Lower lobe of right lung (tissue), 2 donors: ENCODE results near the gene TMCO6. TPM values are rescaled to one million over a fixed set of nuclear protein-coding genes. Genes with fewer than 3 reads are reported as not detected.
A peak's percentile ranks its signal among the peaks of the same experiment; 100 is the strongest.
"Not testable (repeated sequence)": the region's sequence is repeated elsewhere in the genome, so short reads cannot be mapped to it uniquely, and the experiment has no call there.

Experiments
- ATAC-seq, 2 donors: fragments of 200-7000 bp; cut with Tn5 transposase; one replicate each; pipeline ENCODE4 v1.9.1; 2020 to 2022; ENCODE audit warnings: mild to moderate bottlenecking in 2 of 2, moderate library complexity in 2 of 2
- DNase-seq: peaks from one replicate; pipeline ENCODE4 v3.0.0-alpha.2; 2020
- H3K27ac ChIP-seq: fragments of 200-600 bp; one replicate; pipeline ENCODE4 v1.8.0; 2022
- H3K27me3 ChIP-seq: fragments of 200-600 bp; one replicate; pipeline ENCODE4 v1.8.0; 2022; ENCODE audit warnings: low read depth
- H3K36me3 ChIP-seq: fragments of 200-600 bp; one replicate; pipeline ENCODE4 v1.8.0; 2022; ENCODE audit warnings: mild to moderate bottlenecking
- H3K4me1 ChIP-seq: fragments of 200-600 bp; one replicate; pipeline ENCODE4 v1.8.0; 2022
- H3K4me3 ChIP-seq: fragments of 200-600 bp; one replicate; pipeline ENCODE4 v1.8.0; 2022; ENCODE audit warnings: mild to moderate bottlenecking
- H3K9me3 ChIP-seq: fragments of 200-600 bp; one replicate; pipeline ENCODE4 v1.8.0; 2022
- CTCF ChIP-seq: fragments of 200-600 bp; IDR thresholded peaks from one replicate; pipeline ENCODE4 v1.8.0; 2022; ENCODE audit warnings: antibody characterized with exemption, mild to moderate bottlenecking
- intact Hi-C: fragments of 100-400 bp; cut with DNase I; formaldehyde crosslinking; loops from one replicate; pipeline ENCODE4 v1.11.0; 2022
- total RNA-seq: library from RNA; stranded (reverse); fragmentation: NEBNext Ultra II Directional; extraction: Animal tissue kit (Norgen Biotek cat#: 25700); gene quantifications from one replicate; pipeline ENCODE4 v1.2.1, GENCODE V29; 2021
- donor health status: DM: no; HTN: yes; CAD: no; lungs with severe emphysema.

Gene TMCO6
- total RNA-seq, 1 donor from 2014 or later = 12.3 TPM

- ATAC-seq (no peak), DNase-seq (no peak)
- Histone ChIP-seq H3K4me3 (no peak overlapping the region), H3K27me3 (no peaks in the 10 kb centered on the region), H3K36me3 (no peaks in the 10 kb centered on the region), H3K4me1 (peaks cover 43% of the 10 kb centered on the region), H3K9me3 (no peaks in the 10 kb centered on the region), H3K27ac (peak overlapping the region; percentile 53)
- intact Hi-C loops = no loop called here
- TF ChIP-seq CTCF = no peak
Observed at GRCh38 chr5:140611020-140611521, 28.2 kb upstream of the TMCO6 start.

GRCh38 chr5:140622301-140622700 lies 16.9 kb upstream of the TMCO6 start:
- DNase-seq (no peak), ATAC-seq (peak in 1 of 2 donors; percentile 39)
- Histone ChIP-seq H3K27me3 (no peaks in the 10 kb centered on the region), H3K4me1 (peaks cover 8% of the 10 kb centered on the region), H3K27ac (no peak overlapping the region), H3K4me3 (no peak overlapping the region), H3K36me3 (no peaks in the 10 kb centered on the region), H3K9me3 (no peaks in the 10 kb centered on the region)
- intact Hi-C loops = no loop called here
- TF ChIP-seq CTCF = no peak

GRCh38 chr5:140623061-140623460 lies 16.2 kb upstream of the TMCO6 start:
- ATAC-seq, H3K27ac ChIP-seq, H3K4me3 ChIP-seq, H3K36me3 ChIP-seq, H3K9me3 ChIP-seq, intact Hi-C loops, H3K27me3 ChIP-seq, DNase-seq, H3K4me1 ChIP-seq: not testable (repeated sequence)

GRCh38 chr5:140624886-140625285 lies 14.4 kb upstream of the TMCO6 start:
- H3K9me3 ChIP-seq, intact Hi-C loops: not testable (repeated sequence)

GRCh38 chr5:140627972-140628371 lies 11.3 kb upstream of the TMCO6 start:
- H3K27ac ChIP-seq = no peak overlapping the region
- no peak for TF ChIP-seq CTCF
- H3K27me3 ChIP-seq = no peaks in the 10 kb centered on the region
- no peaks in the 10 kb centered on the region for H3K9me3 ChIP-seq
- no peak overlapping the region for H3K4me3 ChIP-seq
- intact Hi-C loops = no loop called here
- no peak for DNase-seq
- no peak for ATAC-seq
- H3K36me3 ChIP-seq = no peaks in the 10 kb centered on the region
- H3K4me1 ChIP-seq = peaks cover 22% of the 10 kb centered on the region

More at GRCh38 chr5:140624886-140625285, 14.4 kb upstream of the TMCO6 start:
- H3K4me3 ChIP-seq, H3K27ac ChIP-seq, DNase-seq, H3K4me1 ChIP-seq, H3K27me3 ChIP-seq, ATAC-seq, H3K36me3 ChIP-seq: not testable (repeated sequence)

- H3K27me3 ChIP-seq = no peaks in the 10 kb centered on the region
- DNase-seq (no peak), ATAC-seq (no peak)
- TF ChIP-seq CTCF = no peak
- H3K27ac ChIP-seq = no peak overlapping the region
- intact Hi-C loops = no loop called here
- H3K4me3 ChIP-seq = no peak overlapping the region
- H3K9me3 ChIP-seq = no peaks in the 10 kb centered on the region
- peaks cover 27% of the 10 kb centered on the region for H3K4me1 ChIP-seq
- no peaks in the 10 kb centered on the region for H3K36me3 ChIP-seq
Observed at GRCh38 chr5:140628711-140629110, 10.5 kb upstream of the TMCO6 start.
